CD14-positive monocyte (primary cell): ENCODE results near the gene SEPTIN14. TPM values are rescaled to one million over a fixed set of nuclear protein-coding genes. Genes with fewer than 3 reads are reported as not detected.
"Not testable (repeated sequence)": the region's sequence is repeated elsewhere in the genome, so short reads cannot be mapped to it uniquely, and the experiment has no call there.

Experiments
- DNase-seq, 3 donors: peaks; one replicate each; pipeline ENCODE4 v3.0.0-alpha.2; 2011 to 2022
- H2AFZ ChIP-seq: 2 replicates; pipeline ENCODE4 v1.6.0; 2012; ENCODE audit warnings: mild to moderate bottlenecking, low read depth, low read length, inconsistent platforms; ENCODE audit not compliant: insufficient read depth, poor library complexity, severe bottlenecking
- H3K27ac ChIP-seq, 2 donors: 1 replicate in 1 of 2; 2 replicates in 1 of 2; pipeline ENCODE4 v1.5.1; 2012 to 2013; ENCODE audit warnings: low read length in 2 of 2, control low read depth in 1 of 2, inconsistent platforms in 1 of 2, low read depth in 1 of 2, mild to moderate bottlenecking in 1 of 2
- H3K27me3 ChIP-seq, 2 donors: one replicate each; pipeline versions ENCODE4 v1.6.0 to v1.6.1; 2011 to 2013; ENCODE audit warnings: low read length in 2 of 2; ENCODE audit not compliant: control insufficient read depth in 2 of 2, insufficient read depth in 2 of 2
- H3K36me3 ChIP-seq, 2 donors: replicated peaks in 1 of 2; 1 replicate in 1 of 2; 2 replicates in 1 of 2; pipeline versions ENCODE4 v1.5.1 to v1.6.1; 2012 to 2013; ENCODE audit warnings: low read length in 2 of 2, control low read depth in 1 of 2, inconsistent platforms in 1 of 2, mild to moderate bottlenecking in 1 of 2; ENCODE audit not compliant: insufficient read depth in 2 of 2, control insufficient read depth in 1 of 2
- H3K4me1 ChIP-seq, 2 donors: 1 replicate in 1 of 2; 2 replicates in 1 of 2; pipeline versions ENCODE4 v1.5.1 to v1.6.1; 2012 to 2013; ENCODE audit warnings: low read length in 2 of 2, control low read depth in 1 of 2, inconsistent platforms in 1 of 2, mild to moderate bottlenecking in 1 of 2, moderate library complexity in 1 of 2; ENCODE audit not compliant: insufficient read depth in 2 of 2, control insufficient read depth in 1 of 2
- H3K4me2 ChIP-seq: replicated peaks from 2 replicates; pipeline ENCODE3; 2012; ENCODE audit warnings: low read length, moderate library complexity, mild to moderate bottlenecking; ENCODE audit not compliant: poor library complexity, severe bottlenecking; ENCODE audit errors: extremely low read depth
- H3K4me3 ChIP-seq, 3 experiments: fragments of 200-600 bp in 1 of 3; sonication (generic) in 1 of 3; replicated peaks in 1 of 3; 1 replicate in 2 of 3; 2 replicates in 1 of 3; pipeline ENCODE4 v1.5.1; 2011 to 2013; ENCODE audit warnings: low read length in 3 of 3, mild to moderate bottlenecking in 3 of 3, control low read depth in 2 of 3, low read depth in 2 of 3, inconsistent platforms in 1 of 3, moderate library complexity in 1 of 3
- H3K79me2 ChIP-seq: 2 replicates; pipeline ENCODE4 v1.6.0; 2012; ENCODE audit warnings: mild to moderate bottlenecking, control low read depth, inconsistent platforms, low read length, moderate library complexity; ENCODE audit not compliant: insufficient read depth
- H3K9ac ChIP-seq: 2 replicates; pipeline ENCODE4 v1.6.0; 2017; ENCODE audit warnings: low read length, mild to moderate bottlenecking; ENCODE audit not compliant: insufficient read depth, poor library complexity, severe bottlenecking
- H3K9me3 ChIP-seq, 2 donors: replicated peaks in 1 of 2; 1 replicate in 1 of 2; 2 replicates in 1 of 2; pipeline versions ENCODE4 v1.5.1 to v1.6.1; 2012 to 2013; ENCODE audit warnings: low read length in 2 of 2, control low read depth in 1 of 2; ENCODE audit not compliant: control insufficient read depth in 1 of 2, insufficient read depth in 1 of 2
- H4K20me1 ChIP-seq: 2 replicates; pipeline ENCODE4 v1.6.0; 2012; ENCODE audit warnings: mild to moderate bottlenecking, low read length, control low read depth, moderate library complexity; ENCODE audit not compliant: insufficient read depth
- H3K27ac Mint-ChIP-seq, 7 donors: one replicate each; pipeline ENCODE4 v1.8.0; 2020; ENCODE audit warnings: mild to moderate bottlenecking in 7 of 7, mixed read lengths in 7 of 7, moderate library complexity in 6 of 7, inconsistent platforms in 2 of 7
- H3K27me3 Mint-ChIP-seq, 3 donors: one replicate each; pipeline ENCODE4 v1.8.0; 2021 to 2022; ENCODE audit warnings: low read depth in 3 of 3, mild to moderate bottlenecking in 3 of 3, mixed read lengths in 3 of 3, moderate library complexity in 3 of 3, inconsistent platforms in 1 of 3
- H3K36me3 Mint-ChIP-seq, 2 donors: one replicate each; pipeline ENCODE4 v1.8.0; 2020; ENCODE audit warnings: mixed read lengths in 2 of 2, inconsistent platforms in 1 of 2, mild to moderate bottlenecking in 1 of 2
- H3K4me1 Mint-ChIP-seq: one replicate; pipeline ENCODE4 v1.8.0; 2020; ENCODE audit warnings: mild to moderate bottlenecking, mixed read lengths
- H3K4me3 Mint-ChIP-seq, 2 donors: one replicate each; pipeline ENCODE4 v1.8.0; 2020; ENCODE audit warnings: mild to moderate bottlenecking in 2 of 2, mixed read lengths in 2 of 2, moderate library complexity in 1 of 2
- H3K9me3 Mint-ChIP-seq, 7 donors: one replicate each; pipeline ENCODE4 v1.8.0; 2020 to 2022; ENCODE audit warnings: mixed read lengths in 7 of 7, mild to moderate bottlenecking in 6 of 7, moderate library complexity in 6 of 7, inconsistent platforms in 2 of 7
- CTCF ChIP-seq: fragments of 200-600 bp; IDR thresholded peaks from one replicate; pipeline ENCODE4 v1.8.0; 2022; ENCODE audit warnings: antibody characterized with exemption, mild to moderate bottlenecking
- WGBS: methylation state at CpG from one replicate; pipeline ENCODE4 v1.1.5; 2013; ENCODE audit warnings: missing lambda C conversion rate; ENCODE audit not compliant: insufficient coverage; 5-methylcytosine and 5-hydroxymethylcytosine counted together
- intact Hi-C, 2 donors: fragments of 100-400 bp; cut with micrococcal nuclease; formaldehyde crosslinking; loops; one replicate each; pipeline versions ENCODE4 v1.15.0 to v1.15.1; 2023
- polyA plus RNA-seq, 3 donors: library from polyadenylated mRNA; depleted of rRNA in 1 of 3; unstranded in 2 of 3; stranded (reverse) in 1 of 3; fragments of 300-500 nt in 2 of 3; fragments of >200 nt in 1 of 3; fragmentation: Illumina TruSeq in 2 of 3; gene quantifications; 1 replicate in 2 of 3; 2 replicates in 1 of 3; pipeline ENCODE4 v1.2.3, GENCODE V29; 2012 to 2021

SEPTIN14 gene
- polyA plus RNA-seq, 3 donors: not detected

GRCh38 chr7:55845164-55845563 lies 17.4 kb downstream of the SEPTIN14 start:
- not testable (repeated sequence) for H4K20me1 ChIP-seq, H3K4me1 ChIP-seq

GRCh38 chr7:55838595-55838994 lies 24.0 kb downstream of the SEPTIN14 start:
- WGBS: 100% methylated on average over 3 of the region's 4 CpGs
- Histone ChIP-seq H3K4me3 (no peak overlapping the region), H3K9me3 (peaks cover 0 to 10% of the 10 kb centered on the region in 2 donors), H3K27me3 (no peaks in the 10 kb centered on the region), H3K36me3 (no peaks in the 10 kb centered on the region), H3K27ac (no peak overlapping the region), H3K79me2 (no peaks in the 10 kb centered on the region), H3K4me2 (no peak overlapping the region), H3K9ac (no peak overlapping the region), H4K20me1 (no peaks in the 10 kb centered on the region), H2AFZ (no peak overlapping the region), H3K4me1 (no peaks in the 10 kb centered on the region)
- intact Hi-C loops: no loop called here
- TF ChIP-seq CTCF: no peak
- Mint-ChIP-seq H3K27me3 (peaks cover 0 to 2% (median 0%) of the 10 kb centered on the region in 3 donors), H3K4me3 (no peak overlapping the region), H3K27ac (no peak overlapping the region), H3K36me3 (no peaks in the 10 kb centered on the region), H3K4me1 (no peaks in the 10 kb centered on the region), H3K9me3 (peaks cover 2 to 27% (median 4%) of the 10 kb centered on the region in 7 donors)
- no peak for DNase-seq

More at GRCh38 chr7:55845164-55845563, 17.4 kb downstream of the SEPTIN14 start:
- H3K9ac ChIP-seq, H3K27me3 ChIP-seq, H3K9me3 ChIP-seq, H3K4me2 ChIP-seq, intact Hi-C loops, H3K27ac Mint-ChIP-seq, H3K27ac ChIP-seq, DNase-seq, H3K36me3 ChIP-seq, H3K4me3 Mint-ChIP-seq, H3K4me1 Mint-ChIP-seq, H3K79me2 ChIP-seq, H3K36me3 Mint-ChIP-seq, H3K4me3 ChIP-seq, H2AFZ ChIP-seq, H3K27me3 Mint-ChIP-seq: not testable (repeated sequence)
- H3K9me3 Mint-ChIP-seq: peaks cover 2 to 28% (median 10%) of the 10 kb centered on the region in 7 donors
- no CpG with 5 or more reads among the region's 1 CpG for whole genome bisulfite sequencing
